ENCODE measurements around the gene PLEKHN1.

PLEKHN1 gene

DNA sequence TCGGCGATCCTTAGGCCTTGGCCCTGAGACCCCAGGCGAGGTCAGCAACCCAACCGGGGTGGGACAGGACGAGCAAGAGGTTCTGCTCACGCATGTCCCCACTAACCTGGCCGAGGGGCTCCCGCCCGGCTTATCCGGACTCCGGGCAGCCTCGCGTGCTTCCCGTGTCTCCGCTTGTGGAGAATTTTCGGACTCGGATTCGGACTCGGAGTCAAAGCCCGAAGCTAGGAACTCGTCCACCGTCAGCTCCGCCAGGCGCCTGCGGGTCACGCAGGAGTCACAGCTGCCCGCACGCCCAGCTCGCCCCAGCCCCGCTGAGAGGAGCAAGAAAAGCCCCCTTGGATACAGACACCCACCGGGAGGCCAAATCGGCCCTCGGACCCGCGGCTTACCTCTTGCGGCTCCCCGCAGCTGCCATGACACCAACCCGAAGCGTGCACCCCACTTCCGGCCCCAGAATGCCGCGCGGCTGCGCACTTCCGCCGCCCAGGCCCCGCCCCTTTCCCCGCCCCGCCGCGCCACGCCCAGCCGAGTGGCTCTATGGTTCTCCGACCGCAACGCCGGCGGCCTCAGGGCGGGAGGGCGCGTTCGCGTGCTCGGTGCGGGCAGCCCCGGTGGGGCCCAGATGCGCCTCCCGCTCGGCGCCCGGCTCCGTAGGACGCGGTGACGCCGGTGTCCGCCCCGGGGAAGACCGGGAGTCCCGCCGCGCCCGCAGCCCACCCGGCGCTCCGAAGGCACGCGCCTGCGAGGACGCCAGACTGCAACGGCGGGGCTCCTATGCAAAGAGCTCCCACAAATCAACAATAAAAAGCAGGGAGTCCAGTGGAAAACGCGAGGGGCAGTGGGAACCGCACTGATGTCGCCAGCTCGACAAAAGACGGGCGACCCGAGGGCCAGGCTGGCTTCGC is 7.2 kb upstream of the PLEKHN1 start, which contains the start of gene NOC2L:
Gene NOC2L (minus strand): TSS at position 434 of the 908 bp plus-strand sequence. CDS start 16 bp downstream, at position 418.
- peak; percentile 88 for DNase-seq (ENCODE audit: low read depth)
- TF ChIP-seq, protein P1, sequence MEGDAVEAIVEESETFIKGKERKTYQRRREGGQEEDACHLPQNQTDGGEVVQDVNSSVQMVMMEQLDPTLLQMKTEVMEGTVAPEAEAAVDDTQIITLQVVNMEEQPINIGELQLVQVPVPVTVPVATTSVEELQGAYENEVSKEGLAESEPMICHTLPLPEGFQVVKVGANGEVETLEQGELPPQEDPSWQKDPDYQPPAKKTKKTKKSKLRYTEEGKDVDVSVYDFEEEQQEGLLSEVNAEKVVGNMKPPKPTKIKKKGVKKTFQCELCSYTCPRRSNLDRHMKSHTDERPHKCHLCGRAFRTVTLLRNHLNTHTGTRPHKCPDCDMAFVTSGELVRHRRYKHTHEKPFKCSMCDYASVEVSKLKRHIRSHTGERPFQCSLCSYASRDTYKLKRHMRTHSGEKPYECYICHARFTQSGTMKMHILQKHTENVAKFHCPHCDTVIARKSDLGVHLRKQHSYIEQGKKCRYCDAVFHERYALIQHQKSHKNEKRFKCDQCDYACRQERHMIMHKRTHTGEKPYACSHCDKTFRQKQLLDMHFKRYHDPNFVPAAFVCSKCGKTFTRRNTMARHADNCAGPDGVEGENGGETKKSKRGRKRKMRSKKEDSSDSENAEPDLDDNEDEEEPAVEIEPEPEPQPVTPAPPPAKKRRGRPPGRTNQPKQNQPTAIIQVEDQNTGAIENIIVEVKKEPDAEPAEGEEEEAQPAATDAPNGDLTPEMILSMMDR (IDR thresholded peaks at IDR 0.05; ENCODE audit: low read length, missing control alignments): no peak
- peak within 1 kb of the TSS; percentile 99 for H3K4me3 ChIP-seq (replicated peaks; ENCODE audit: low read depth, low read length)

DNA sequence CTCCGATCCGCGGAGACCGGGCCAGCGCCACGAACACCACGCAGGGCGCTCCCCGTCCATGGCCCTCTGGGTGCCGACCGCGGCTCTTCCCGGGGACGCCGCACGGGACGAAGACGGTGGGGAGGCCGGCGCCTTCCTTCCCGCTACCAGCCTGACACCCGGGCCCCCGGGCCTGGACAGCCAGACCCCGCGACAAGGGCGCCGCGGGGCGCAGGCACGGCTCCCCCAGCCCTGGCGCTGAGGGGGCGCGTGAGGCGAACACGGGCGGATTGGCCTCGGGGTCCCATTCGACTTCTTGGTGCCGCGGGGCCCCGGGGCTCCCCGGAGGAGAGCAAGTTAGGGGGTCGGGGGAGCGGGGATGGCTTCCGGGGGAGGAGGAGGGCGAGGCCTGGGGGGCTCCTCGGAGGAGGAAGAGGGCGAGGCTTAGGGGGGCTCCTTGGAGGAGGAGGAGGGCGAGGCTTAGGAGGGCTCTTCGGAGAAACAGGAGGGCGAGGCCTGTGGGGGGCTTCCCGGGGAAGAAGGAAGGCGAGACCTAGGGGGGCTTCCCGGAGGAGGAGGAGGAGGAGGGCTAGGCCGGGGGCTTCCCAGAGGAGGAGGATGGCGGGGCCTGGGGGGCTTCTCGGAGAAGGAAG is 6.4 kb upstream of the PLEKHN1 start:
- DNase-seq (ENCODE audit: low read depth): no peak
- TF ChIP-seq, protein P1 (IDR thresholded peaks at IDR 0.05; ENCODE audit: low read length, missing control alignments): no peak
- peak overlapping the region; percentile 55 for H3K4me3 ChIP-seq (replicated peaks; ENCODE audit: low read depth, low read length)

DNA sequence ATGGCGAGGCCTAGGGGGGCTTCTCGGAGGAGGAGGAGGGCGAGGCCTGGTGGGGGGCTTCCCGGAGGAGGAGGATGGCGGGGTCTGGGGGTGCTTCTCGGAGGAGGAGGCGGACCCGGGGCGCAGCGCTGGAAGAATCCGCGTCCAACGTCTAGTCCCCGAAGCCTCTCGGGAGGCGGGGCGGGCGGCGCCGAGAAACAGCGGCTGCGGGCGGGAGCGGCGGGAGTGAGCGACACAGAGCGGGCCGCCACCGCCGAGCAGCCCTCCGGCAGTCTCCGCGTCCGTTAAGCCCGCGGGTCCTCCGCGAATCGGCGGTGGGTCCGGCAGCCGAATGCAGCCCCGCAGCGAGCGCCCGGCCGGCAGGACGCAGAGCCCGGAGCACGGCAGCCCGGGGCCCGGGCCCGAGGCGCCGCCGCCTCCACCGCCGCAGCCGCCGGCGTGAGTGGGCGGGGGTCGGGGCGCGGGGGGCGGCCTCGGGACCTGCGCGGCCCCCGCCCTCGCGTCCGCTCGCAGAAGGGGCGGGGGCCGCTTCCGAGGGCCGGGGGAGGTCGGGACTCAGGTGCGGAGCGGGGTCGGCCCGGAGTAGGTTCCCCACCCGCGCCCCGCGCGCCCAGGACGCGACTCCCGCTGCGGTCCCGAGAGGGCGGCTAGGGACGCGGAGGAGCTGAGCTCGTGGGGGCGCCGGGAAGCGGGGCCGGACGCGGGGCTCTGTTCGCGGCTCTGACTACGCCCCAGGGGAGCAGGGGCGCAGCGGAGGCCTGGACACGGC is 5.7 kb upstream of the PLEKHN1 start, which contains the start of gene KLHL17:
Gene KLHL17 (plus strand): TSS at position 222 of the 769 bp plus-strand sequence. CDS start 110 bp downstream, at position 332.
- TF ChIP-seq, protein P1 (IDR thresholded peaks at IDR 0.05; ENCODE audit: low read length, missing control alignments): no peak
- peak within 1 kb of the TSS; percentile 55 for H3K4me3 ChIP-seq (replicated peaks; ENCODE audit: low read depth, low read length)
- DNase-seq (ENCODE audit: low read depth): peak; percentile 66

DNA sequence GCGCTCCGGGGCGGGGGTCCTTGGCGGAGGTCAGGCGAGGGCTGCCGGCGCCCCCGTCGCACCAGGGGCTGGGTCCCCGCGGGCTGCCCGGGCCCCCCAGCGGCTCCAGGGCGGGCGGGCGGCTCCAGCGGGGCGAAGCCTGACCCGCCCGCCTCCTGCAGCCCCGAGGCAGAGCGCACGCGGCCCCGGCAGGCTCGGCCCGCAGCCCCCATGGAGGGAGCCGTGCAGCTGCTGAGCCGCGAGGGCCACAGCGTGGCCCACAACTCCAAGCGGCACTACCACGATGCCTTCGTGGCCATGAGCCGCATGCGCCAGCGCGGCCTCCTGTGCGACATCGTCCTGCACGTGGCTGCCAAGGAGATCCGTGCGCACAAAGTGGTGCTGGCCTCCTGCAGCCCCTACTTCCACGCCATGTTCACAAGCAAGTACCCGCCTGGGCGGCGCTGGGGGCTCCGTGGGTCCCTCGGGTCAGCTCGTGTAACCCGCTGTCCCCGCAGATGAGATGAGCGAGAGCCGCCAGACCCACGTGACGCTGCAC is 5.1 kb upstream of the PLEKHN1 start:
- no peak for DNase-seq (ENCODE audit: low read depth)
- TF ChIP-seq, protein P1 (IDR thresholded peaks at IDR 0.05; ENCODE audit: low read length, missing control alignments): no peak
- H3K4me3 ChIP-seq (replicated peaks; ENCODE audit: low read depth, low read length): peak overlapping the region; percentile 55

DNA sequence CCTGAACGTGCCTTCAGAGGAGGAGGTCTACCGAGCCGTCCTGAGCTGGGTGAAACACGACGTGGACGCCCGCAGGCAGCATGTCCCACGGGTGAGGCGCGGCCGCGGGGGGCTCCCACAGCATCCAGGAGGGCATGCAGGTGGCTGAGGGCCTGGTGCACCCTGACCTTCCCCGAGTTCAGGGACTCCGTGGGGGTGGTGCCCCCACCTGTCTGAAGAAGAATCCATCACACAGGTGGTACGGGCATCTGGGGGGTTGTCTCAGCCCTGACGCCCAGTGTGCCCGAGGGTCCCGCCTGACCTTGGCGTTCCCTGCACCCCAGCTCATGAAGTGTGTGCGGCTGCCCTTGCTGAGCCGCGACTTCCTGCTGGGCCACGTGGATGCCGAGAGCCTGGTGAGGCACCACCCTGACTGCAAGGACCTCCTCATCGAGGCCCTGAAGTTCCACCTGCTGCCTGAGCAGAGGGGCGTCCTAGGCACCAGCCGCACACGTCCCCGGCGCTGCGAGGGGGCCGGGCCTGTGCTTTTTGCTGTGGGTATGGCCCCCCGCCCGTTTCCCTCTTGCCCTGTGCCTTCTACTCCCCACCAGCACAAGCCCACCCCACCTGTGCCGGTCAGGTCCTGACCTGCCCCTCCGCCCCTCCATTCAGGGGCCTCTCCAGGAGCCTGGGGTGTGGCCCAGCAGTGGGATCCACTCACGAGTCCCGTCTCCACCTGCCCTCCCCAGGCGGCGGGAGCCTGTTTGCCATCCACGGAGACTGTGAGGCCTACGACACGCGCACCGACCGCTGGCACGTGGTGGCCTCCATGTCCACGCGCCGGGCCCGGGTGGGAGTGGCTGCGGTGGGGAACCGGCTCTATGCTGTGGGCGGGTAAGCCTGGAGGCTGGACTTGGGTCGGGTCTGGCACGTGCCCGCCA is 3.6 kb upstream of the PLEKHN1 start:
- TF ChIP-seq, protein P1 (IDR thresholded peaks at IDR 0.05; ENCODE audit: low read length, missing control alignments): no peak
- no peak overlapping the region for H3K4me3 ChIP-seq (replicated peaks; ENCODE audit: low read depth, low read length)
- DNase-seq (ENCODE audit: low read depth): no peak
